Erythroblast (primary cell): ENCODE results near the gene RTKN2.

ENCODE experiments used
- GATA1 ChIP-seq: IDR thresholded peaks from 2 replicates; pipeline ENCODE4 v1.6.1; 2011; ENCODE audit warnings: low read depth, mild to moderate bottlenecking, control low read depth, low read length, moderate library complexity
- POLR2A ChIP-seq: IDR thresholded peaks from 2 replicates; pipeline ENCODE4 v1.6.1; 2011; ENCODE audit warnings: mild to moderate bottlenecking, low read length

GRCh38 chr10:62268399-62269114 is at the start of gene RTKN2:
- no peak for TF ChIP-seq POLR2A
- TF ChIP-seq GATA1: no peak
